ENCODE data around the gene ST7.

GRCh38 chr7:117243390-117243789 is 290.1 kb downstream of the ST7 start:
- TF ChIP-seq, protein P1, sequence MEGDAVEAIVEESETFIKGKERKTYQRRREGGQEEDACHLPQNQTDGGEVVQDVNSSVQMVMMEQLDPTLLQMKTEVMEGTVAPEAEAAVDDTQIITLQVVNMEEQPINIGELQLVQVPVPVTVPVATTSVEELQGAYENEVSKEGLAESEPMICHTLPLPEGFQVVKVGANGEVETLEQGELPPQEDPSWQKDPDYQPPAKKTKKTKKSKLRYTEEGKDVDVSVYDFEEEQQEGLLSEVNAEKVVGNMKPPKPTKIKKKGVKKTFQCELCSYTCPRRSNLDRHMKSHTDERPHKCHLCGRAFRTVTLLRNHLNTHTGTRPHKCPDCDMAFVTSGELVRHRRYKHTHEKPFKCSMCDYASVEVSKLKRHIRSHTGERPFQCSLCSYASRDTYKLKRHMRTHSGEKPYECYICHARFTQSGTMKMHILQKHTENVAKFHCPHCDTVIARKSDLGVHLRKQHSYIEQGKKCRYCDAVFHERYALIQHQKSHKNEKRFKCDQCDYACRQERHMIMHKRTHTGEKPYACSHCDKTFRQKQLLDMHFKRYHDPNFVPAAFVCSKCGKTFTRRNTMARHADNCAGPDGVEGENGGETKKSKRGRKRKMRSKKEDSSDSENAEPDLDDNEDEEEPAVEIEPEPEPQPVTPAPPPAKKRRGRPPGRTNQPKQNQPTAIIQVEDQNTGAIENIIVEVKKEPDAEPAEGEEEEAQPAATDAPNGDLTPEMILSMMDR (IDR thresholded peaks at IDR 0.05) = no peak
- no peak for TF ChIP-seq REST (IDR thresholded peaks at IDR 0.05; ENCODE audit: insufficient read depth in 1 of 2, low read depth in 2 of 2, low read length in 1 of 2)
- no peak for TF ChIP-seq TCF7L2 (IDR thresholded peaks at IDR 0.05; ENCODE audit: low read depth, low read length)
- no peak for TF ChIP-seq POLR2AphosphoS5 (IDR thresholded peaks at IDR 0.05; ENCODE audit: low read depth, low read length)

Data from Panc1 (cell line).